Tibial nerve (tissue), 4 donors: ENCODE measurements around the gene MDFIC. TPM values are rescaled to one million over a fixed set of nuclear protein-coding genes. Genes with fewer than 3 reads are reported as not detected.
A peak's percentile ranks its signal among the peaks of the same experiment; 100 is the strongest.

Experiments
- DNase-seq, 2 donors: peaks; one replicate each; pipeline ENCODE4 v3.0.0-alpha.2; 2019; ENCODE audit warnings: low spot score in 2 of 2
- H3K27ac ChIP-seq, 4 donors: fragments of 200-600 bp; sonication (generic) in 3 of 4; one replicate each; pipeline ENCODE4 v1.5.1; 2017 to 2019; ENCODE audit warnings: mild to moderate bottlenecking in 1 of 4
- H3K27me3 ChIP-seq, 2 donors: fragments of 200-600 bp; sonication (generic) in 1 of 2; one replicate each; pipeline versions ENCODE4 v1.5.1 to v1.6.0; 2017 to 2019
- H3K36me3 ChIP-seq, 3 donors: fragments of 200-600 bp; sonication (generic); one replicate each; pipeline ENCODE4 v1.5.1; 2018 to 2019
- H3K4me1 ChIP-seq, 4 donors: fragments of 200-600 bp; sonication (generic) in 3 of 4; one replicate each; pipeline ENCODE4 v1.5.1; 2017 to 2019
- H3K4me3 ChIP-seq, 4 donors: fragments of 200-600 bp; sonication (generic) in 3 of 4; one replicate each; pipeline ENCODE4 v1.5.1; 2017 to 2019; ENCODE audit warnings: mild to moderate bottlenecking in 1 of 4, moderate library complexity in 1 of 4
- H3K9me3 ChIP-seq, 4 donors: fragments of 200-600 bp; sonication (generic) in 3 of 4; one replicate each; pipeline ENCODE4 v1.5.1; 2017 to 2019
- CTCF ChIP-seq, 5 experiments: fragments of 200-600 bp in 3 of 5; fragments of 450-650 bp in 2 of 5; sonication (generic) in 3 of 5; IDR thresholded peaks; one replicate each; pipeline ENCODE4 v1.5.1; 2016 to 2019; ENCODE audit warnings: antibody characterized with exemption in 5 of 5, mild to moderate bottlenecking in 3 of 5, moderate library complexity in 2 of 5
- EP300 ChIP-seq, 2 donors: sonication (generic); formaldehyde crosslinking; IDR thresholded peaks; one replicate each; pipeline ENCODE4 v1.6.1; 2017; ENCODE audit warnings: antibody characterized with exemption in 2 of 2, mild to moderate bottlenecking in 1 of 2
- POLR2A ChIP-seq, 2 donors: fragments of 450-650 bp; IDR thresholded peaks; one replicate each; pipeline ENCODE4 v1.6.1; 2017; ENCODE audit warnings: antibody characterized with exemption in 2 of 2, mild to moderate bottlenecking in 2 of 2, moderate library complexity in 2 of 2
- WGBS, 2 donors: methylation state at CpG; one replicate each; pipeline ENCODE4 v1.1.5; 2018; 5-methylcytosine and 5-hydroxymethylcytosine counted together
- total RNA-seq, 4 donors: library from RNA; depleted of rRNA; stranded (reverse); fragments of >200 nt; gene quantifications; one replicate each; pipeline ENCODE4 v1.1.0, GENCODE V29; 2016

MDFIC gene
- total RNA-seq, 4 donors from 2014 or later: 41.2 to 72.2 (median 67.4) TPM

- no peaks in the 10 kb centered on the region for H3K9me3 ChIP-seq
- no peaks in the 10 kb centered on the region for H3K36me3 ChIP-seq
- 68 to 76% methylated on average over 7 of the region's 7 CpGs for WGBS, 2 donors
- DNase-seq: no peak
- TF ChIP-seq EP300 (IDR thresholded peaks at IDR 0.05): no peak
- TF ChIP-seq POLR2A (IDR thresholded peaks at IDR 0.05): no peak
- TF ChIP-seq CTCF (IDR thresholded peaks at IDR 0.05): no peak
- no peaks in the 10 kb centered on the region for H3K27me3 ChIP-seq
- peaks cover 0 to 56% (median 28%) of the 10 kb centered on the region in 4 donors for H3K4me1 ChIP-seq
- peak overlapping the region in 2 of 4 donors; percentile 61 to 74 for H3K27ac ChIP-seq
- no peak overlapping the region for H3K4me3 ChIP-seq
Measured at GRCh38 chr7:115007751-115008150, 85.9 kb downstream of the MDFIC start.

- Histone ChIP-seq H3K36me3 (no peaks in the 10 kb centered on the region), H3K27me3 (no peaks in the 10 kb centered on the region), H3K4me3 (no peak overlapping the region), H3K27ac (peak overlapping the region in 3 of 4 donors; percentile 11 to 74 (median 61)), H3K4me1 (peaks cover 0 to 56% (median 28%) of the 10 kb centered on the region in 4 donors), H3K9me3 (no peaks in the 10 kb centered on the region)
- TF ChIP-seq CTCF (IDR thresholded peaks at IDR 0.05) (no peak), EP300 (IDR thresholded peaks at IDR 0.05) (peak in 1 of 2 donors; percentile 82), POLR2A (IDR thresholded peaks at IDR 0.05) (no peak)
- DNase-seq: peak; percentile 75 to 77
- WGBS, 2 donors: 37 to 41% methylated on average over 8 of the region's 8 CpGs
Measured at GRCh38 chr7:115008465-115009114, 86.7 kb downstream of the MDFIC start.

GRCh38 chr7:115009139-115009538 is 87.2 kb downstream of the MDFIC start:
- TF ChIP-seq POLR2A (IDR thresholded peaks at IDR 0.05) (no peak), CTCF (IDR thresholded peaks at IDR 0.05) (no peak), EP300 (IDR thresholded peaks at IDR 0.05) (no peak)
- Histone ChIP-seq H3K27ac (peak overlapping the region in 3 of 4 donors; percentile 11 to 74 (median 61)), H3K4me3 (no peak overlapping the region), H3K36me3 (peaks cover 0 to 3% (median 0%) of the 10 kb centered on the region in 3 donors), H3K9me3 (no peaks in the 10 kb centered on the region), H3K27me3 (no peaks in the 10 kb centered on the region), H3K4me1 (peaks cover 0 to 60% (median 28%) of the 10 kb centered on the region in 4 donors)
- 29 to 30% methylated on average over 3 of the region's 3 CpGs for WGBS, 2 donors
- DNase-seq: no peak

- no peak for TF ChIP-seq CTCF (IDR thresholded peaks at IDR 0.05)
- TF ChIP-seq EP300 (IDR thresholded peaks at IDR 0.05): peak in 1 of 2 donors; percentile 92
- no peak for TF ChIP-seq POLR2A (IDR thresholded peaks at IDR 0.05)
- peaks cover 0 to 7% (median 0%) of the 10 kb centered on the region in 3 donors for H3K36me3 ChIP-seq
- DNase-seq: peak; percentile 24 to 72
- H3K27ac ChIP-seq: peak overlapping the region in 2 of 4 donors; percentile 61 to 74
- 68 to 79% methylated on average over 1 of the region's 1 CpG for WGBS, 2 donors
- H3K4me1 ChIP-seq: peaks cover 0 to 62% (median 28%) of the 10 kb centered on the region in 4 donors
- no peaks in the 10 kb centered on the region for H3K27me3 ChIP-seq
- no peaks in the 10 kb centered on the region for H3K9me3 ChIP-seq
- no peak overlapping the region for H3K4me3 ChIP-seq
Measured at GRCh38 chr7:115009736-115010440, 88.0 kb downstream of the MDFIC start.

GRCh38 chr7:115010441-115010820 is 88.5 kb downstream of the MDFIC start:
- Histone ChIP-seq H3K9me3 (no peaks in the 10 kb centered on the region), H3K36me3 (peaks cover 0 to 8% (median 0%) of the 10 kb centered on the region in 3 donors), H3K4me3 (no peak overlapping the region), H3K27ac (peak overlapping the region in 1 of 4 donors; percentile 74), H3K4me1 (peaks cover 0 to 62% (median 28%) of the 10 kb centered on the region in 4 donors), H3K27me3 (no peaks in the 10 kb centered on the region)
- no peak for DNase-seq
- 36 to 39% methylated on average over 1 of the region's 1 CpG for WGBS, 2 donors
- TF ChIP-seq EP300 (IDR thresholded peaks at IDR 0.05) (no peak), POLR2A (IDR thresholded peaks at IDR 0.05) (no peak), CTCF (IDR thresholded peaks at IDR 0.05) (no peak)
